KMS-11 (cell line): ENCODE data around the gene ITIH4.

Source experiments
- H2AFZ ChIP-seq: fragments of 200-600 bp; sonication (generic); 2 replicates; pipeline ENCODE4 v1.6.1; 2016; ENCODE audit warnings: antibody characterized with exemption, mixed run types, low read depth
- H3K27ac ChIP-seq: fragments of 200-600 bp; sonication (generic); 2 replicates; pipeline ENCODE4 v1.6.1; 2016; ENCODE audit warnings: mild to moderate bottlenecking, mixed run types
- H3K27me3 ChIP-seq: fragments of 200-600 bp; sonication (generic); 2 replicates; pipeline ENCODE4 v1.6.1; 2017; ENCODE audit warnings: mild to moderate bottlenecking, low read depth, mixed run types, moderate library complexity; ENCODE audit not compliant: insufficient read depth
- H3K36me3 ChIP-seq: fragments of 200-600 bp; sonication (generic); 2 replicates; pipeline ENCODE4 v1.6.1; 2017; ENCODE audit warnings: mild to moderate bottlenecking, mixed run types; ENCODE audit not compliant: insufficient read depth
- H3K4me1 ChIP-seq: fragments of 200-600 bp; sonication (generic); 2 replicates; pipeline ENCODE4 v1.6.1; 2016; ENCODE audit warnings: mild to moderate bottlenecking, low read depth, mixed run types; ENCODE audit not compliant: poor library complexity, severe bottlenecking
- H3K4me2 ChIP-seq: fragments of 200-600 bp; sonication (generic); 2 replicates; pipeline ENCODE4 v1.7.0; 2016; ENCODE audit warnings: mild to moderate bottlenecking, mixed run types
- H3K4me3 ChIP-seq: fragments of 200-600 bp; sonication (generic); IDR thresholded peaks from 2 replicates; pipeline ENCODE4 v1.6.1; 2017; ENCODE audit warnings: low read depth, low read length, mixed read lengths; ENCODE audit not compliant: insufficient read depth
- H3K79me2 ChIP-seq: fragments of 200-600 bp; sonication (generic); 2 replicates; pipeline ENCODE4 v1.6.1; 2016; ENCODE audit warnings: low read depth, mixed run types; ENCODE audit not compliant: insufficient read depth
- H3K9ac ChIP-seq: fragments of 200-600 bp; sonication (generic); 2 replicates; pipeline ENCODE4 v1.6.1; 2016; ENCODE audit warnings: mild to moderate bottlenecking, mixed run types
- H4K20me1 ChIP-seq: fragments of 200-600 bp; sonication (generic); 2 replicates; pipeline ENCODE4 v1.6.1; 2016; ENCODE audit warnings: mild to moderate bottlenecking, mixed run types; ENCODE audit not compliant: insufficient read depth
- TF ChIP-seq, protein P1 (sequence below): fragments of 200-600 bp; sonication (generic); conservative IDR thresholded peaks from 2 replicates; pipeline ENCODE4 v1.6.1; 2017; ENCODE audit warnings: low read depth, mild to moderate bottlenecking, antibody characterized with exemption, low read length, moderate library complexity, mixed read lengths

ITIH4 gene

DNA sequence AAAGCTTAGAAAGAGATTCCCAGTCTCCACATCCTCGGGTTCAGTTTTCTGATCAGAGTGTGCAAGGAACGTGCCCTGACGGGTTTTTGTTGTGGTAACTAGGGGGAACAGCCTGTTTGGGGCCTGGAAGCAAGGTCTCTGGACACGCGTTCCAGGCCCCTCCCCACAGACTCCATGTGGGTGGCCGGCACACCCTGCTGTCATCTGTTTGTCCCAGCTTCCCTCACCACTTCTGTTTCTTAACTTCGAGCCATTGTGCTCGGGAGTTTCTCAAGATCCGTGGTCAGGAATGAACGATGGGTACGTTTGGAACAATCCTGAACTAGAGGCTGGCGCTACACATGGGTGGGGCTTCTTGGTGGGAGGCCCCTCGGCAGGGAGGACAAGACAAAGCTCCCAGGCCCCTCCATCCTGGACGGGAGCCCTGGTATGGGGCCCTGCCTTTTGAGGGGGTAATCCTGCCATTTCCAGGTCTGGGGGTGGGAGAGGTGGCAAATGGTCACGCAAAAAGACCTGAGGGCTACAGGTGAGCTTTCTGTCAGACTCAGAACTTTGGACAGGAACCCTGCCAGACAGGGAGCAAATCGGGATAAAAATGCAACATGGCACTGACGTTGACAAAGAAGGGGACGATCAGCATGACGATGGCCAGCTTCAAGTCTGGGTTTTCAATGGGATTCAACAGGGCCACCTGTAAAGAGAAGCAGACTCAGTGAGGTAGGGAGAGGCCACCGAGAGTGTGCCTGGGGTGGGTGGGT, 12.8 kb upstream of the ITIH4 start:
- H3K27ac ChIP-seq, result no peak overlapping the region
- H3K9ac ChIP-seq, result no peak overlapping the region
- H4K20me1 ChIP-seq, result no peaks in the 10 kb centered on the region
- no peak overlapping the region for H3K4me3 ChIP-seq
- no peak overlapping the region for H2AFZ ChIP-seq
- H3K36me3 ChIP-seq, result no peaks in the 10 kb centered on the region
- no peaks in the 10 kb centered on the region for H3K4me1 ChIP-seq
- no peaks in the 10 kb centered on the region for H3K79me2 ChIP-seq
- TF ChIP-seq, protein P1, sequence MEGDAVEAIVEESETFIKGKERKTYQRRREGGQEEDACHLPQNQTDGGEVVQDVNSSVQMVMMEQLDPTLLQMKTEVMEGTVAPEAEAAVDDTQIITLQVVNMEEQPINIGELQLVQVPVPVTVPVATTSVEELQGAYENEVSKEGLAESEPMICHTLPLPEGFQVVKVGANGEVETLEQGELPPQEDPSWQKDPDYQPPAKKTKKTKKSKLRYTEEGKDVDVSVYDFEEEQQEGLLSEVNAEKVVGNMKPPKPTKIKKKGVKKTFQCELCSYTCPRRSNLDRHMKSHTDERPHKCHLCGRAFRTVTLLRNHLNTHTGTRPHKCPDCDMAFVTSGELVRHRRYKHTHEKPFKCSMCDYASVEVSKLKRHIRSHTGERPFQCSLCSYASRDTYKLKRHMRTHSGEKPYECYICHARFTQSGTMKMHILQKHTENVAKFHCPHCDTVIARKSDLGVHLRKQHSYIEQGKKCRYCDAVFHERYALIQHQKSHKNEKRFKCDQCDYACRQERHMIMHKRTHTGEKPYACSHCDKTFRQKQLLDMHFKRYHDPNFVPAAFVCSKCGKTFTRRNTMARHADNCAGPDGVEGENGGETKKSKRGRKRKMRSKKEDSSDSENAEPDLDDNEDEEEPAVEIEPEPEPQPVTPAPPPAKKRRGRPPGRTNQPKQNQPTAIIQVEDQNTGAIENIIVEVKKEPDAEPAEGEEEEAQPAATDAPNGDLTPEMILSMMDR, result no peak
- no peaks in the 10 kb centered on the region for H3K27me3 ChIP-seq
- no peak overlapping the region for H3K4me2 ChIP-seq

DNA sequence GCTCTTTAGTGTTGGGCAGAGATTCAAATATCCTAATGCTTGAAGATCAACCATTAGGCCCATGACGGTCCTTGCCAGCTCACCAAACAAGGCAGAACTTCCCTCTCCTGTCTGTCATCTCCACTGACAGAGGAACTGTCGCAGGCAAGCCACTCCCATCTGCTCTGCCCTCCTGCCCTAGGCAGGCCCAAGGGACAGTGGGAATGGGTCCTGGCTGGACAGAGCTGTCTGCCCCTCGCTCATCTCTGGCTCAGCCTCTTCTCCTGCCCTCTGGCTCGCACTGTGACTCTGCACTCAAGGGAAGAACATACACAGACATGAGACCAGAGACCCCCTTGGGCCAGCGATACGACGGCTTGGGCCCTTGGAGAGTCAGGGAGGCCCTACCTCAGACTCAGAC, 12.0 kb upstream of the ITIH4 start:
- no peak overlapping the region for H3K9ac ChIP-seq
- H3K4me1 ChIP-seq, result no peaks in the 10 kb centered on the region
- no peaks in the 10 kb centered on the region for H4K20me1 ChIP-seq
- H3K27me3 ChIP-seq, result no peaks in the 10 kb centered on the region
- no peaks in the 10 kb centered on the region for H3K36me3 ChIP-seq
- no peak overlapping the region for H3K4me2 ChIP-seq
- H3K79me2 ChIP-seq, result no peaks in the 10 kb centered on the region
- H2AFZ ChIP-seq, result no peak overlapping the region
- TF ChIP-seq, protein P1, result no peak
- no peak overlapping the region for H3K4me3 ChIP-seq
- no peak overlapping the region for H3K27ac ChIP-seq

GRCh38 chr3:52841981-52842340, 11.5 kb upstream of the ITIH4 start:
- TF ChIP-seq, protein P1, result no peak
- no peaks in the 10 kb centered on the region for H3K27me3 ChIP-seq
- no peaks in the 10 kb centered on the region for H3K79me2 ChIP-seq
- no peak overlapping the region for H3K4me2 ChIP-seq
- H3K36me3 ChIP-seq, result no peaks in the 10 kb centered on the region
- no peak overlapping the region for H2AFZ ChIP-seq
- H3K4me1 ChIP-seq, result no peaks in the 10 kb centered on the region
- no peak overlapping the region for H3K27ac ChIP-seq
- no peak overlapping the region for H3K4me3 ChIP-seq
- H3K9ac ChIP-seq, result no peak overlapping the region
- H4K20me1 ChIP-seq, result no peaks in the 10 kb centered on the region

DNA sequence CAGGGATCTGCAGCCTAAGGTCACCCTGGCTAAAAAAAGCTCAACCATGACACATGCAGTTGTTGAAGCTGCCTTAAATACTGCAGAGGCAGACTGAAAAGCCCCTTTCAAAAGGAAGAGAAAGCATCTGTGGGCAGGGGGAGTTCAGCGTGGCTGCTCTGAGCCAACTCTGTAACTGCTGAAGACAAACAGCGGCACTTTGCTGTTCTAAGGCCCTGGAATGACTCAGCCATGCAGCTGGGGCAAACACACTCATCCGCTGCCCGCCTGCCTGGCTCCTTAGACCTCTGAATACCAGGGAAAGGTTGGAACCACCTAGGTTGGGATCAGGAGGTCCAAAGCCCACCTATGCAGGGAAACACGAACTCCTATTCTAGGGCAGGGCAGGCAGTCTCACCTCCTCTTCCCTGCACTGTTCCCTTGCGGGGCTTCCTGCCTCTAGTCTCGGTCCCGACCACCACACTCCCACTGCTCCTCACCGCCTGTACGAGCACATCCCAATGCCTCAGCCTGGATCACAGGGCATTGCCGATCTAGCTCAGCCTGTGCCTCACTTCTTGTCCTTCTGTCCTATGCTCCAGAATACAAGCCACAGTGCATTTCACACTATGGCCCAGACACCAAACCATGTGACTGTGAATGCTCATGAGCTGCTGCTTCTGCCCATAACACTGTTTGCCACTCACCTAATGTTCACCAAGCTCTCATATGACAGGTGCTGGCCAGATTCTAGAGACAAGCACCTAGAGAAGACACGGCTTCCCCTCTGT, 10.9 kb upstream of the ITIH4 start:
- Histone ChIP-seq H2AFZ (no peak overlapping the region), H3K79me2 (no peaks in the 10 kb centered on the region), H4K20me1 (no peaks in the 10 kb centered on the region), H3K27me3 (no peaks in the 10 kb centered on the region), H3K4me3 (no peak overlapping the region), H3K36me3 (no peaks in the 10 kb centered on the region), H3K9ac (no peak overlapping the region), H3K4me2 (no peak overlapping the region), H3K4me1 (no peaks in the 10 kb centered on the region), H3K27ac (no peak overlapping the region)
- TF ChIP-seq, protein P1, result no peak
